Endodermal cell (in vitro differentiated cells): ENCODE data around the gene FBXL4. TPM values are rescaled to one million over a fixed set of nuclear protein-coding genes. Genes with fewer than 3 reads are reported as not detected.

ENCODE experiments used
- DNase-seq: peaks from one replicate; pipeline ENCODE4 v3.0.0-alpha.2; 2017
- H3K27ac ChIP-seq: 2 replicates; pipeline ENCODE4 v1.5.1; 2013; ENCODE audit warnings: mild to moderate bottlenecking, low read depth, low read length, moderate library complexity
- H3K27me3 ChIP-seq: 2 replicates; pipeline ENCODE4 v1.6.1; 2013; ENCODE audit warnings: mild to moderate bottlenecking, low read length, moderate library complexity; ENCODE audit not compliant: insufficient read depth, control insufficient read depth, poor library complexity, severe bottlenecking
- H3K36me3 ChIP-seq: 2 replicates; pipeline ENCODE4 v1.7.0; 2013; ENCODE audit warnings: mild to moderate bottlenecking, low read length, moderate library complexity; ENCODE audit not compliant: control insufficient read depth, insufficient read depth
- H3K4me1 ChIP-seq: one replicate; pipeline ENCODE4 v1.7.0; 2013; ENCODE audit warnings: low read length; ENCODE audit not compliant: control insufficient read depth, insufficient read depth
- H3K4me3 ChIP-seq: 2 replicates; pipeline ENCODE4 v1.5.1; 2013; ENCODE audit warnings: mild to moderate bottlenecking, low read length, moderate library complexity
- H3K9ac ChIP-seq: 2 replicates; pipeline ENCODE4 v1.6.1; 2013; ENCODE audit warnings: mild to moderate bottlenecking, low read length, moderate library complexity; ENCODE audit not compliant: poor library complexity, severe bottlenecking; ENCODE audit errors: extremely low read depth
- H3K9me3 ChIP-seq: 2 replicates; pipeline ENCODE4 v1.6.1; 2013; ENCODE audit warnings: mild to moderate bottlenecking, low read length, moderate library complexity; ENCODE audit not compliant: control insufficient read depth
- H3K27ac Mint-ChIP-seq: 2 replicates; pipeline ENCODE4 v1.8.0; 2020; ENCODE audit warnings: mixed read lengths
- H3K27me3 Mint-ChIP-seq: 2 replicates; pipeline ENCODE4 v1.8.0; 2021; ENCODE audit warnings: mild to moderate bottlenecking, mixed read lengths; ENCODE audit not compliant: insufficient read depth
- H3K36me3 Mint-ChIP-seq: 2 replicates; pipeline ENCODE4 v1.8.0; 2020; ENCODE audit warnings: low read depth, mixed read lengths
- H3K4me1 Mint-ChIP-seq: 2 replicates; pipeline ENCODE4 v1.8.0; 2020; ENCODE audit warnings: mixed read lengths
- H3K4me3 Mint-ChIP-seq: 2 replicates; pipeline ENCODE4 v1.8.0; 2020; ENCODE audit warnings: mild to moderate bottlenecking, moderate library complexity, mixed read lengths
- H3K9me3 Mint-ChIP-seq: 2 replicates; pipeline ENCODE4 v1.8.0; 2020; ENCODE audit warnings: mild to moderate bottlenecking, mixed read lengths
- WGBS, 2 experiments: methylation state at CpG; one replicate each; pipeline versions ENCODE4 v1.1.5 to v1.1.7; 2013; ENCODE audit warnings: missing lambda C conversion rate in 2 of 2, mixed read lengths in 1 of 2; ENCODE audit not compliant: insufficient coverage in 1 of 2, insufficient read length in 1 of 2; 5-methylcytosine and 5-hydroxymethylcytosine counted together
- total RNA-seq, 2 donors: library from RNA; stranded (reverse); fragmentation: NEBNext Ultra II Directional in 1 of 2; extraction: Animal tissue kit (Norgen Biotek cat#: 25700) in 1 of 2; gene quantifications; 2 replicates in 1 of 2; 3 replicates in 1 of 2; pipeline ENCODE4 v1.2.1, GENCODE V29; 2021
- TF ChIP-seq, protein P1 (sequence below): fragments of 200-600 bp; sonication (generic); conservative IDR thresholded peaks from 2 replicates; pipeline ENCODE4 v1.5.0; 2021; ENCODE audit warnings: antibody characterized with exemption, mild to moderate bottlenecking

The FBXL4 gene
- total RNA-seq, 2 donors from 2014 or later = 14.1 to 17.4 TPM

DNA sequence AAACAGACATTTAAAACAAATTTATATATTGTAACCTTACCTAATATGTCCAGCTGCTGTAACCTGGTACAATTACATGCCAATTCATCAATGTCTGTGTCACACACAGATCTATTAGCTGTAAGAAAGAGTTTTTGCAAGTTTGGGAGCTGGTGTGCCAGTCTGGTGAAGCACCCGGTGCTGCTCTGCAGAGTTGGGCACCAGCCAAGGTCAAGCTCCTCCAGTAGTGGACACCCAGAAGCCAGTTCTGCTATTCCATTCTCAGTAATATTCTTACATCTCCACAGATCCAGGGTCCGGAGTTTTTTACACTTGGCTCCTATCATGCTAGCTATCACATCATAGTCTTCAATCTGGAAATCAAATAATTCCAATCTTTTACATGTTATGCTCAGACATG lies 72.4 kb downstream of the FBXL4 start:
- H3K4me1 ChIP-seq = no peaks in the 10 kb centered on the region
- no peaks in the 10 kb centered on the region for H3K27me3 ChIP-seq
- no peaks in the 10 kb centered on the region for H3K36me3 ChIP-seq
- no peak overlapping the region for H3K9ac ChIP-seq
- H3K27ac ChIP-seq = no peak overlapping the region
- 94 to 100% methylated on average over 2 of the region's 2 CpGs for WGBS, 2 experiments
- Mint-ChIP-seq H3K36me3 (peaks cover 14% of the 10 kb centered on the region), H3K27me3 (no peaks in the 10 kb centered on the region), H3K9me3 (no peaks in the 10 kb centered on the region), H3K4me1 (no peaks in the 10 kb centered on the region), H3K27ac (no peak overlapping the region), H3K4me3 (no peak overlapping the region)
- DNase-seq = no peak
- H3K4me3 ChIP-seq = no peak overlapping the region
- no peaks in the 10 kb centered on the region for H3K9me3 ChIP-seq
- TF ChIP-seq, protein P1, sequence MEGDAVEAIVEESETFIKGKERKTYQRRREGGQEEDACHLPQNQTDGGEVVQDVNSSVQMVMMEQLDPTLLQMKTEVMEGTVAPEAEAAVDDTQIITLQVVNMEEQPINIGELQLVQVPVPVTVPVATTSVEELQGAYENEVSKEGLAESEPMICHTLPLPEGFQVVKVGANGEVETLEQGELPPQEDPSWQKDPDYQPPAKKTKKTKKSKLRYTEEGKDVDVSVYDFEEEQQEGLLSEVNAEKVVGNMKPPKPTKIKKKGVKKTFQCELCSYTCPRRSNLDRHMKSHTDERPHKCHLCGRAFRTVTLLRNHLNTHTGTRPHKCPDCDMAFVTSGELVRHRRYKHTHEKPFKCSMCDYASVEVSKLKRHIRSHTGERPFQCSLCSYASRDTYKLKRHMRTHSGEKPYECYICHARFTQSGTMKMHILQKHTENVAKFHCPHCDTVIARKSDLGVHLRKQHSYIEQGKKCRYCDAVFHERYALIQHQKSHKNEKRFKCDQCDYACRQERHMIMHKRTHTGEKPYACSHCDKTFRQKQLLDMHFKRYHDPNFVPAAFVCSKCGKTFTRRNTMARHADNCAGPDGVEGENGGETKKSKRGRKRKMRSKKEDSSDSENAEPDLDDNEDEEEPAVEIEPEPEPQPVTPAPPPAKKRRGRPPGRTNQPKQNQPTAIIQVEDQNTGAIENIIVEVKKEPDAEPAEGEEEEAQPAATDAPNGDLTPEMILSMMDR = no peak

- no peaks in the 10 kb centered on the region for H3K36me3 ChIP-seq
- no peaks in the 10 kb centered on the region for H3K9me3 ChIP-seq
- no peaks in the 10 kb centered on the region for H3K27me3 ChIP-seq
- H3K4me1 Mint-ChIP-seq = no peaks in the 10 kb centered on the region
- peaks cover 11% of the 10 kb centered on the region for H3K36me3 Mint-ChIP-seq
- H3K9ac ChIP-seq = no peak overlapping the region
- no peaks in the 10 kb centered on the region for H3K27me3 Mint-ChIP-seq
- no peaks in the 10 kb centered on the region for H3K4me1 ChIP-seq
- TF ChIP-seq, protein P1 = no peak
- H3K9me3 Mint-ChIP-seq = no peaks in the 10 kb centered on the region
- no peak overlapping the region for H3K27ac Mint-ChIP-seq
- WGBS, 2 experiments = 87 to 96% methylated on average over 2 to 3 of the region's 3 CpGs
- no peak overlapping the region for H3K4me3 ChIP-seq
- DNase-seq = no peak
- no peak overlapping the region for H3K4me3 Mint-ChIP-seq
- H3K27ac ChIP-seq = no peak overlapping the region
These were observed 75.9 kb downstream of the FBXL4 start for GRCh38 chr6:98871821-98872220.

DNA sequence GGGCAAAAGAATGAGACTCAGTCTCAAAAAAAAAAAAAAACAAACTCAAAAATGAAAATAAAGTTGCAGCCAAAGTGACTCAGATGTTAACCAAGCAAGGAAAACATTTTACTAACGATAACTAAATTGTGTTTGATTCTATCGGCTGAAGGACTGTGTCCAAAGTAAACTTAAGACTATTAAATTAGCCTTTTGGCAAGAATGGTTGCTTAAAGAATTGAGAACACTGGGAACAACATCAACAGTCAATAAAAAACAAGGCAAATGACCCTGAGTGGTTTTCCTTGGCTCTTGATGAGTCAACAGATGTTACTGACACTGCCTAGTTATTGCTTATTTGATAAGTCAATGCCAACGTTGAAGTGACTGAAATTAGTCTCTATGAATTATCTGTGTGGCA lies 76.7 kb downstream of the FBXL4 start:
- Histone ChIP-seq H3K9ac (no peak overlapping the region), H3K27ac (no peak overlapping the region), H3K27me3 (no peaks in the 10 kb centered on the region), H3K4me3 (no peak overlapping the region), H3K4me1 (no peaks in the 10 kb centered on the region), H3K9me3 (no peaks in the 10 kb centered on the region), H3K36me3 (no peaks in the 10 kb centered on the region)
- Mint-ChIP-seq H3K9me3 (no peaks in the 10 kb centered on the region), H3K4me3 (no peak overlapping the region), H3K36me3 (peaks cover 13% of the 10 kb centered on the region), H3K27ac (no peak overlapping the region), H3K4me1 (no peaks in the 10 kb centered on the region), H3K27me3 (no peaks in the 10 kb centered on the region)
- DNase-seq = no peak
- 97 to 100% methylated on average over 2 to 3 of the region's 3 CpGs for whole genome bisulfite sequencing, 2 experiments
- TF ChIP-seq, protein P1 = no peak
